K562 (cell line): ENCODE data around the gene P2RY8.
A peak's percentile ranks its signal among the peaks of the same experiment; 100 is the strongest.

Experiments used
- EGR1 ChIP-seq: fragments of 450-650 bp; conservative IDR thresholded peaks from 2 replicates; pipeline ENCODE4 v1.6.1; 2017; ENCODE audit warnings: mild to moderate bottlenecking
- MYC ChIP-seq, 2 experiments: fragments of 250-450 bp in 1 of 2; sonication (Bioruptor Pico) in 1 of 2; IDR thresholded peaks; 2 replicates each; pipeline versions ENCODE4 v1.5.1 to v1.6.1; 2012 to 2021; ENCODE audit warnings: low read depth in 2 of 2, borderline replicate concordance in 1 of 2, improper control_type of control experiment in 1 of 2, low read length in 1 of 2, mild to moderate bottlenecking in 1 of 2, moderate library complexity in 1 of 2
- POLR2A ChIP-seq: fragments of 450-650 bp; conservative IDR thresholded peaks from 2 replicates; pipeline ENCODE4 v1.6.1; 2016
- RAD21 ChIP-seq, 2 experiments: fragments of 250-450 bp in 1 of 2; fragments of 450-650 bp in 1 of 2; sonication (Bioruptor Pico) in 1 of 2; formaldehyde crosslinking in 1 of 2; IDR thresholded peaks in 1 of 2; conservative IDR thresholded peaks in 1 of 2; 2 replicates each; pipeline versions ENCODE4 v1.4.0 to v1.8.0; 2020 to 2022; ENCODE audit warnings: mild to moderate bottlenecking in 2 of 2, moderate library complexity in 1 of 2
- RFX5 ChIP-seq: IDR thresholded peaks from 2 replicates; pipeline ENCODE4 v1.6.1; 2011; ENCODE audit warnings: low read depth, mild to moderate bottlenecking, improper control_type of control experiment, low read length
- ZNF239 ChIP-seq: fragments of 250-450 bp; sonication (Bioruptor Pico); IDR thresholded peaks from 2 replicates; pipeline ENCODE4 v1.4.0; 2020; ENCODE audit warnings: mild to moderate bottlenecking
- TF ChIP-seq, protein P1 (sequence below): sonication (generic); formaldehyde crosslinking; IDR thresholded peaks from 2 replicates; pipeline ENCODE4 v1.8.0; 2023; ENCODE audit warnings: mild to moderate bottlenecking, missing genetic modification reagents

DNA sequence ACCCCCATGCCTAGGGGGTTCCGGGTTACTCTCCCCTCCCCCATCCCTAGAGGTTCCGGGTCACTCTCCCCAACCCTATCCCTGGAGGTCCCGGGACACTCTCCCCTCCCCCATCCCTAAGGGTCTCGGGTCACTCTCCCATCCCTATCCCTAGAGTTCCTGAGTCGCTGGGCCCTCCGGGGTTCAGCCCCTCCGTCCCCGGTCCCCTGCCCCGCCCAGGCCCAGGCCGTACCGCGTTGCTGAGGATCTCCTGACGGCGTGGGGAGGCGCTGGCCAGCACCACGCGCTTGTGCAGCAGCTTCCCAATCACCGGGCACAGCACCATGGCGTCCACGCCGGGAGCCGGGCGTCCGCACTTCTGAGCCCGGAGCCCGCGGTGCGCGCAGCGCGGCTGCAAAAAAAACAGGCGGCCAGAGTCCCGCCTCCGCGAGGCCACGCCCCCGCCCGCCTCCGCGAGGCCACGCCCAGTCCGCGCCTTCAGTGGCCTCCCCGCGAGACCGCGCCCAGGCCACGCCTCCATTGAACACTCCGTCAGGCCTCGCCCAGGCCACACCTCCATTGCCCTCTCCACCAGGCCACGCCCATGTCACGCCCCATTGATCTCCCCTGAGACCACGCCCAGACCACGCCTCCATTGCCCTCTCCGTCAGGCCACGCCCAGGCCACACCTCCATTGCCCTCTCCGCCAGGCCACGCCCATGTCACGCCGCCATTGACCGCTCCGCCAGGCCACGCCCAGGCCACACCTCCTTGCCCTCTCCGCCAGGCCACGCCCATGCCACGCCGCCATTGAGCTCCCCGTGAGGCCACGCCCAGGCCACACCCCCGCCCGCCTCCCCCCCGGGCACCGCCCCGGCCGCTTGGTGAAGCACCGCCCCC is 84.2 kb downstream of the P2RY8 start, which contains the start of gene ASMTL:
- TF ChIP-seq ZNF239 (CRISPR knock-in tag) (no peak), POLR2A (peak; percentile 83), RAD21 (CRISPR knock-in tag; conservative IDR thresholded peaks at IDR 0.05 in 1 of 2, IDR thresholded peaks at IDR 0.05 in 1 of 2) (no peak), MYC (IDR thresholded peaks at IDR 0.05; ENCODE audit: low read depth, low read length) (peak; percentile 63), MYC (CRISPR knock-in tag; IDR thresholded peaks at IDR 0.05; ENCODE audit: borderline replicate concordance, low read depth) (no peak), EGR1 (peak; percentile 76), RFX5 (no peak)
- TF ChIP-seq, protein P1, sequence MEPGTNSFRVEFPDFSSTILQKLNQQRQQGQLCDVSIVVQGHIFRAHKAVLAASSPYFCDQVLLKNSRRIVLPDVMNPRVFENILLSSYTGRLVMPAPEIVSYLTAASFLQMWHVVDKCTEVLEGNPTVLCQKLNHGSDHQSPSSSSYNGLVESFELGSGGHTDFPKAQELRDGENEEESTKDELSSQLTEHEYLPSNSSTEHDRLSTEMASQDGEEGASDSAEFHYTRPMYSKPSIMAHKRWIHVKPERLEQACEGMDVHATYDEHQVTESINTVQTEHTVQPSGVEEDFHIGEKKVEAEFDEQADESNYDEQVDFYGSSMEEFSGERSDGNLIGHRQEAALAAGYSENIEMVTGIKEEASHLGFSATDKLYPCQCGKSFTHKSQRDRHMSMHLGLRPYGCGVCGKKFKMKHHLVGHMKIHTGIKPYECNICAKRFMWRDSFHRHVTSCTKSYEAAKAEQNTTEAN (CRISPR knock-in tag) = no peak
